Karpas-422 (cell line): Measurements from ENCODE around the gene PCDH12. TPM values are rescaled to one million over a fixed set of nuclear protein-coding genes. Genes with fewer than 3 reads are reported as not detected.

ENCODE experiments used
- DNase-seq: peaks from one replicate; pipeline ENCODE4 v3.0.0-alpha.2; 2015
- H2AFZ ChIP-seq: fragments of 200-600 bp; sonication (generic); 2 replicates; pipeline ENCODE4 v1.6.1; 2014; ENCODE audit warnings: antibody characterized with exemption, low read length, mixed read lengths
- H3K27ac ChIP-seq: fragments of 200-600 bp; sonication (generic); 2 replicates; pipeline ENCODE4 v1.5.1; 2014; ENCODE audit warnings: mild to moderate bottlenecking, low read length, moderate library complexity
- H3K27me3 ChIP-seq: fragments of 200-600 bp; sonication (generic); 2 replicates; pipeline ENCODE4 v1.6.1; 2014; ENCODE audit warnings: low read length, mixed read lengths
- H3K36me3 ChIP-seq: fragments of 200-600 bp; sonication (generic); 2 replicates; pipeline ENCODE4 v1.6.1; 2014; ENCODE audit warnings: low read length, mixed read lengths; ENCODE audit not compliant: insufficient read depth
- H3K4me1 ChIP-seq: fragments of 200-600 bp; sonication (generic); 2 replicates; pipeline ENCODE4 v1.6.1; 2014; ENCODE audit warnings: mild to moderate bottlenecking, low read length, mixed read lengths
- H3K4me2 ChIP-seq: fragments of 200-600 bp; sonication (generic); 2 replicates; pipeline ENCODE4 v1.6.1; 2014; ENCODE audit warnings: low read length, low read depth, mild to moderate bottlenecking; ENCODE audit not compliant: poor library complexity, severe bottlenecking
- H3K4me3 ChIP-seq: fragments of 200-600 bp; sonication (generic); 2 replicates; pipeline ENCODE4 v1.5.1; 2014; ENCODE audit warnings: mild to moderate bottlenecking, antibody characterized with exemption, low read length, mixed read lengths
- H3K79me2 ChIP-seq: fragments of 200-600 bp; sonication (generic); 2 replicates; pipeline ENCODE4 v1.6.1; 2014; ENCODE audit warnings: mild to moderate bottlenecking, low read length, mixed read lengths
- H3K9ac ChIP-seq: fragments of 200-600 bp; sonication (generic); 2 replicates; pipeline ENCODE4 v1.6.0; 2014; ENCODE audit warnings: low read length
- H3K9me2 ChIP-seq: fragments of 200-600 bp; sonication (generic), shearing (Covaris generic); replicated peaks from 2 replicates; pipeline ENCODE4 v1.6.0; 2014; ENCODE audit warnings: mild to moderate bottlenecking, low read length, moderate library complexity; ENCODE audit not compliant: insufficient read depth
- H3K9me3 ChIP-seq: fragments of 300-700, 200-600 bp; sonication (generic); 2 replicates; pipeline ENCODE4 v1.6.1; 2014; ENCODE audit warnings: low read length, mixed read lengths
- H4K20me1 ChIP-seq: fragments of 200-600 bp; sonication (generic); 2 replicates; pipeline ENCODE4 v1.6.1; 2014; ENCODE audit warnings: mild to moderate bottlenecking, antibody characterized with exemption, low read length, low read depth; ENCODE audit not compliant: insufficient read depth
- total RNA-seq: library from RNA; depleted of rRNA; stranded (reverse); fragments of >200 nt; shearing (Covaris generic); gene quantifications from 2 replicates; pipeline ENCODE4 v1.2.3, GENCODE V29; 2014; ENCODE audit warnings: low replicate concordance

Gene PCDH12
- total RNA-seq, 1 experiment from 2014 or later: not detected

DNA sequence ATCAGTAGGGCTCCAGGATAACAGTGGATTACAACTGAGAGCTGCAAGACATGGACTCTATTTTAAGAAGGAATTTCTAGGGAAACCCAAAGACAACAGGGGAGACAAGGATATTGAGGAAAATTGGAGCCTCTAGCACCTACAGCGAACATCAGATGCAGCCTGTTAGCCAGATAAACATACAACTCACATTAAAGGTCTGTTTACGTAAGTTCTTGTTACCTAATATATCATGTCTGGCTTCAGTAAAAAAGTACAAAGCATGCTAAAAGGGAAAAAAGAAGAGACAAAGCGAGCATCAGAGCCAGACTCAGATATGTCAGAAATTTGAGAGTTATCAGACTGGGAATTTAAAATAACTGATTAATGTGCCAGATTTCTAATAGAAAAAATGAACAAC, 37.7 kb upstream of the PCDH12 start:
- Histone ChIP-seq H2AFZ (no peak overlapping the region), H3K9ac (no peak overlapping the region), H3K4me1 (peaks cover 5% of the 10 kb centered on the region), H3K27ac (no peak overlapping the region), H3K4me2 (no peak overlapping the region), H3K36me3 (peaks cover 25% of the 10 kb centered on the region), H3K79me2 (no peaks in the 10 kb centered on the region), H3K9me2 (no peaks in the 10 kb centered on the region), H4K20me1 (no peaks in the 10 kb centered on the region), H3K27me3 (no peaks in the 10 kb centered on the region), H3K9me3 (no peaks in the 10 kb centered on the region), H3K4me3 (no peak overlapping the region)
- no peak for DNase-seq

GRCh38 chr5:141994511-141995136, 36.6 kb upstream of the PCDH12 start:
- H3K9me3 ChIP-seq: no peaks in the 10 kb centered on the region
- H3K4me1 ChIP-seq: no peaks in the 10 kb centered on the region

GRCh38 chr5:141992349-141992963, 34.5 kb upstream of the PCDH12 start:
- no peaks in the 10 kb centered on the region for H3K9me2 ChIP-seq
- H3K27me3 ChIP-seq: no peaks in the 10 kb centered on the region
- no peak overlapping the region for H3K9ac ChIP-seq
- H2AFZ ChIP-seq: no peak overlapping the region
- H3K36me3 ChIP-seq: peaks cover 22% of the 10 kb centered on the region; the same call in 1 of the 2 replicates
- DNase-seq: peak; percentile 89
- H3K4me2 ChIP-seq: no peak overlapping the region
- no peak overlapping the region for H3K4me3 ChIP-seq
- no peaks in the 10 kb centered on the region for H3K4me1 ChIP-seq
- no peaks in the 10 kb centered on the region for H4K20me1 ChIP-seq
- no peaks in the 10 kb centered on the region for H3K79me2 ChIP-seq
- no peak overlapping the region for H3K27ac ChIP-seq
- no peaks in the 10 kb centered on the region for H3K9me3 ChIP-seq

More at GRCh38 chr5:141994511-141995136, 36.6 kb upstream of the PCDH12 start:
- Histone ChIP-seq H3K27ac (no peak overlapping the region), H3K79me2 (no peaks in the 10 kb centered on the region), H3K27me3 (no peaks in the 10 kb centered on the region), H3K9me2 (no peaks in the 10 kb centered on the region), H3K4me2 (no peak overlapping the region), H4K20me1 (no peaks in the 10 kb centered on the region), H3K9ac (no peak overlapping the region), H3K36me3 (peaks cover 24% of the 10 kb centered on the region), H2AFZ (no peak overlapping the region), H3K4me3 (no peak overlapping the region)
- DNase-seq: no peak

DNA sequence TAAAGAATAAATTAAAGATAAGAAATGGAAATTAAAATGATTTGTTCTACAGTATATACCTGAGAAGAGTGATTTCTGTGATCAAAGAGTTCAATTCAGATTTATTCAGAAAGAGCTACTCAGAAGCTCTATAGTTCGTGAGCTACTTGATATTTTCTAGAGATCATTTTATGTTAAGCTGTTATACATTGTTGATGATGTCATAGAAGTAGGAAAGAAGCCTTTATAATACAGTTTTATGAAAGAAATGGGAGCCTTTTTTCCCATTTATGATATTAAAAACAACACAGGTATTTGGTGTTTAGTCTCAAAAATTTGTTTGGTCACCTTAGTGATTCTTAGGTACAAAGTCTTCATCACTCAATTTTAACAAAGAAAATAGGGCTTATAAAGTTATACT, 31.7 kb upstream of the PCDH12 start:
- Histone ChIP-seq H2AFZ (no peak overlapping the region), H3K27ac (no peak overlapping the region), H3K9me3 (no peaks in the 10 kb centered on the region), H3K9me2 (no peaks in the 10 kb centered on the region), H3K4me3 (no peak overlapping the region), H3K4me1 (no peaks in the 10 kb centered on the region), H3K4me2 (no peak overlapping the region), H3K36me3 (peaks cover 34% of the 10 kb centered on the region; the same call in 1 of the 2 replicates), H3K79me2 (no peaks in the 10 kb centered on the region), H3K27me3 (no peaks in the 10 kb centered on the region), H4K20me1 (no peaks in the 10 kb centered on the region), H3K9ac (no peak overlapping the region)
- DNase-seq: no peak

- Histone ChIP-seq H3K4me3 (no peak overlapping the region), H3K27ac (no peak overlapping the region), H3K27me3 (no peaks in the 10 kb centered on the region), H3K4me1 (no peaks in the 10 kb centered on the region), H4K20me1 (no peaks in the 10 kb centered on the region), H3K9me3 (no peaks in the 10 kb centered on the region), H3K36me3 (peaks cover 46% of the 10 kb centered on the region; the same call in 1 of the 2 replicates), H3K9ac (no peak overlapping the region), H2AFZ (no peak overlapping the region), H3K79me2 (no peaks in the 10 kb centered on the region), H3K4me2 (no peak overlapping the region), H3K9me2 (no peaks in the 10 kb centered on the region)
- DNase-seq: no peak
These were observed 28.1 kb upstream of the PCDH12 start for GRCh38 chr5:141986072-141986471.

GRCh38 chr5:141982626-141983025, 24.6 kb upstream of the PCDH12 start:
- no peak for DNase-seq
- no peaks in the 10 kb centered on the region for H3K9me2 ChIP-seq
- no peak overlapping the region for H3K27ac ChIP-seq
- H4K20me1 ChIP-seq: no peaks in the 10 kb centered on the region
- H3K4me1 ChIP-seq: no peaks in the 10 kb centered on the region
- no peak overlapping the region for H2AFZ ChIP-seq
- H3K9ac ChIP-seq: no peak overlapping the region
- H3K27me3 ChIP-seq: no peaks in the 10 kb centered on the region
- no peak overlapping the region for H3K4me2 ChIP-seq
- peaks cover 65% of the 10 kb centered on the region; the same call in 1 of the 2 replicates for H3K36me3 ChIP-seq
- peaks cover 6% of the 10 kb centered on the region; the same call in 1 of the 2 replicates for H3K79me2 ChIP-seq
- no peaks in the 10 kb centered on the region for H3K9me3 ChIP-seq
- no peak overlapping the region for H3K4me3 ChIP-seq

- DNase-seq: no peak
- H2AFZ ChIP-seq: no peak overlapping the region
- H3K9me2 ChIP-seq: no peaks in the 10 kb centered on the region
- no peak overlapping the region for H3K27ac ChIP-seq
- peaks cover 52% of the 10 kb centered on the region; the same call in 1 of the 2 replicates for H3K36me3 ChIP-seq
- no peak overlapping the region for H3K9ac ChIP-seq
- no peaks in the 10 kb centered on the region for H3K9me3 ChIP-seq
- H4K20me1 ChIP-seq: no peaks in the 10 kb centered on the region
- H3K4me1 ChIP-seq: peaks cover 15% of the 10 kb centered on the region
- H3K4me2 ChIP-seq: no peak overlapping the region
- no peaks in the 10 kb centered on the region for H3K27me3 ChIP-seq
- H3K79me2 ChIP-seq: peaks cover 22% of the 10 kb centered on the region
- H3K4me3 ChIP-seq: no peak overlapping the region
These were observed 20.4 kb upstream of the PCDH12 start for GRCh38 chr5:141978389-141978788.

DNA sequence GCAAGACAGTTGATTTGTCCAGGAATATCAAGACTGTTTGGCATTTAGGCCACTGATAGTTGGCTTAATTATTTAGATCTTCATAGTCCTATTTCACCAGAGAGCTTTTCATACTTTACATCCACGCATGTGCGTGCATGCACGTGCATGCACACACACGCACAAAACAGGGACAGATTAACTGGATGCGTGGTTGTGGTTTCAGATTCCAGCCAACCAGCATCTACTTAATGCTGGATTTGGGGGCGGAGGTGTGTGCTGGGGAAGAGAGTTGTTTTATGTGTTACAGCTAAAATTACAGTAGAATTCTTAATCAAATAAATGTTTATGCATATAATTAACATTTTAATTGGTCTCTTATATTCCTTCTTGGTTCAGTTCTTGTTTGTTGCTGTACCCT, 18.2 kb upstream of the PCDH12 start:
- no peaks in the 10 kb centered on the region for H4K20me1 ChIP-seq
- no peaks in the 10 kb centered on the region for H3K9me3 ChIP-seq
- H3K4me2 ChIP-seq: no peak overlapping the region
- no peak for DNase-seq
- H3K79me2 ChIP-seq: peaks cover 34% of the 10 kb centered on the region
- H3K27me3 ChIP-seq: no peaks in the 10 kb centered on the region
- H3K9me2 ChIP-seq: no peaks in the 10 kb centered on the region
- H2AFZ ChIP-seq: no peak overlapping the region
- H3K27ac ChIP-seq: no peak overlapping the region
- H3K4me1 ChIP-seq: peaks cover 17% of the 10 kb centered on the region
- peaks cover 42% of the 10 kb centered on the region; the same call in 1 of the 2 replicates for H3K36me3 ChIP-seq
- no peak overlapping the region for H3K9ac ChIP-seq
- H3K4me3 ChIP-seq: no peak overlapping the region
